GM23338 (cell line): ENCODE data around the gene AARS2. TPM values are rescaled to one million over a fixed set of nuclear protein-coding genes. Genes with fewer than 3 reads are reported as not detected.
A peak's percentile ranks its signal among the peaks of the same experiment; 100 is the strongest.

Source experiments
- ATAC-seq: fragments of 200-7000 bp; cut with Tn5 transposase; 3 replicates; pipeline ENCODE4 v1.9.1; 2020
- DNase-seq: peaks from one replicate; pipeline ENCODE4 v3.0.0-alpha.2; 2015; ENCODE audit warnings: low spot score
- H2AFZ ChIP-seq: fragments of 200-600 bp; sonication (generic); 2 replicates; pipeline ENCODE4 v1.8.0; 2016; ENCODE audit warnings: antibody characterized with exemption, mild to moderate bottlenecking, moderate library complexity
- H3F3A ChIP-seq: fragments of 200-600 bp; sonication (generic); replicated peaks from 2 replicates; pipeline ENCODE4 v1.8.0; 2017; ENCODE audit warnings: antibody characterized with exemption, mixed run types, low read depth
- H3K27ac ChIP-seq: fragments of 200-600 bp; sonication (generic); 2 replicates; pipeline ENCODE4 v1.6.1; 2016; ENCODE audit warnings: low read depth
- H3K27me3 ChIP-seq: fragments of 200-600 bp; sonication (generic); 2 replicates; pipeline ENCODE4 v1.8.0; 2016; ENCODE audit warnings: mild to moderate bottlenecking, mixed run types, moderate library complexity; ENCODE audit not compliant: insufficient read depth
- H3K36me3 ChIP-seq: fragments of 200-600 bp; sonication (generic); 2 replicates; pipeline ENCODE4 v1.8.0; 2016; ENCODE audit warnings: mild to moderate bottlenecking; ENCODE audit not compliant: insufficient read depth
- H3K4me1 ChIP-seq: fragments of 200-600 bp; sonication (generic); 2 replicates; pipeline ENCODE4 v1.8.0; 2016; ENCODE audit warnings: mild to moderate bottlenecking, moderate library complexity; ENCODE audit not compliant: insufficient read depth
- H3K4me2 ChIP-seq: fragments of 200-600 bp; sonication (generic); 2 replicates; pipeline ENCODE4 v1.7.1; 2017; ENCODE audit warnings: mixed run types
- H3K4me3 ChIP-seq: fragments of 200-600 bp; sonication (generic); 2 replicates; pipeline ENCODE4 v1.6.1; 2016; ENCODE audit warnings: mixed run types
- H3K79me2 ChIP-seq: fragments of 200-600 bp; sonication (generic); replicated peaks from 2 replicates; pipeline ENCODE4 v1.8.0; 2017; ENCODE audit warnings: mild to moderate bottlenecking; ENCODE audit not compliant: insufficient read depth
- H3K9me2 ChIP-seq: fragments of 200-600 bp; sonication (generic); 2 replicates; pipeline ENCODE4 v1.8.0; 2017; ENCODE audit not compliant: insufficient read depth
- H4K20me1 ChIP-seq: fragments of 200-600 bp; sonication (generic); replicated peaks from 2 replicates; pipeline ENCODE4 v1.8.0; 2017; ENCODE audit warnings: mild to moderate bottlenecking; ENCODE audit not compliant: insufficient read depth
- H3K27ac Mint-ChIP-seq: 2 replicates; pipeline ENCODE4 v1.8.0; 2020; ENCODE audit warnings: inconsistent platforms, mild to moderate bottlenecking, moderate library complexity, mixed read lengths
- H3K27me3 Mint-ChIP-seq: 3 replicates; pipeline ENCODE4 v1.8.0; 2022; ENCODE audit warnings: low read depth, mild to moderate bottlenecking, moderate library complexity, mixed read lengths, inconsistent platforms; ENCODE audit not compliant: insufficient read depth, poor library complexity
- H3K36me3 Mint-ChIP-seq: 3 replicates; pipeline ENCODE4 v1.8.0; 2021; ENCODE audit warnings: low read depth, mild to moderate bottlenecking, inconsistent platforms, moderate library complexity, mixed read lengths
- H3K4me1 Mint-ChIP-seq: 3 replicates; pipeline ENCODE4 v1.8.0; 2020; ENCODE audit warnings: mild to moderate bottlenecking, inconsistent platforms, mixed read lengths
- H3K4me3 Mint-ChIP-seq: 3 replicates; pipeline ENCODE4 v1.8.0; 2021; ENCODE audit warnings: moderate library complexity, mild to moderate bottlenecking, inconsistent platforms, mixed read lengths
- H3K9me3 Mint-ChIP-seq: 3 replicates; pipeline ENCODE4 v1.8.0; 2020; ENCODE audit warnings: moderate library complexity, mild to moderate bottlenecking, inconsistent platforms, mixed read lengths
- CREB1 ChIP-seq: fragments of 250-450 bp; sonication (Bioruptor Pico); IDR thresholded peaks from 2 replicates; pipeline ENCODE4 v1.5.0; 2020; ENCODE audit warnings: low read depth, mild to moderate bottlenecking, moderate library complexity
- CTCF ChIP-seq, 2 experiments: fragments of 200-600 bp in 1 of 2; sonication (generic) in 1 of 2; conservative IDR thresholded peaks; 2 replicates each; pipeline versions ENCODE4 v1.5.1 to v1.6.1; 2016 to 2017; ENCODE audit warnings: antibody characterized with exemption in 2 of 2, low read depth in 2 of 2, mild to moderate bottlenecking in 2 of 2, moderate library complexity in 1 of 2
- ETS1 ChIP-seq: IDR thresholded peaks from 2 replicates; pipeline ENCODE4 v1.6.1; 2016; ENCODE audit warnings: antibody characterized with exemption
- EZH2 ChIP-seq: fragments of 200-600 bp; sonication (generic); IDR thresholded peaks from one replicate; pipeline ENCODE4 v1.8.0; 2017; ENCODE audit warnings: antibody characterized with exemption, mild to moderate bottlenecking, low read depth; ENCODE audit not compliant: unreplicated experiment
- JUNB ChIP-seq: IDR thresholded peaks from one replicate; pipeline ENCODE4 v1.6.1; 2016; ENCODE audit warnings: antibody characterized with exemption; ENCODE audit not compliant: unreplicated experiment
- POLR2AphosphoS5 ChIP-seq: IDR thresholded peaks from 2 replicates; pipeline ENCODE4 v1.6.1; 2016; ENCODE audit warnings: antibody characterized with exemption, low read depth
- ZNF331 ChIP-seq: fragments of 250-450 bp; sonication (Bioruptor Pico); IDR thresholded peaks from 2 replicates; pipeline ENCODE4 v1.5.0; 2020; ENCODE audit warnings: low read depth, mild to moderate bottlenecking, moderate library complexity
- polyA plus RNA-seq: library from polyadenylated mRNA; unstranded; fragments of >200 nt; fragmentation: Nextera tagmentation; extraction: Ambion mirVana; gene quantifications from 2 replicates; pipeline ENCODE4 v1.2.1, GENCODE V29; 2016
- total RNA-seq: library from RNA; depleted of rRNA; stranded (reverse); fragments of >200 nt; shearing (Covaris generic); gene quantifications from 2 replicates; pipeline ENCODE4 v1.2.3, GENCODE V29; 2014

AARS2 gene
- total and polyA plus RNA-seq, 2 experiments from 2014 or later = 6.5 to 23.2 TPM

DNA sequence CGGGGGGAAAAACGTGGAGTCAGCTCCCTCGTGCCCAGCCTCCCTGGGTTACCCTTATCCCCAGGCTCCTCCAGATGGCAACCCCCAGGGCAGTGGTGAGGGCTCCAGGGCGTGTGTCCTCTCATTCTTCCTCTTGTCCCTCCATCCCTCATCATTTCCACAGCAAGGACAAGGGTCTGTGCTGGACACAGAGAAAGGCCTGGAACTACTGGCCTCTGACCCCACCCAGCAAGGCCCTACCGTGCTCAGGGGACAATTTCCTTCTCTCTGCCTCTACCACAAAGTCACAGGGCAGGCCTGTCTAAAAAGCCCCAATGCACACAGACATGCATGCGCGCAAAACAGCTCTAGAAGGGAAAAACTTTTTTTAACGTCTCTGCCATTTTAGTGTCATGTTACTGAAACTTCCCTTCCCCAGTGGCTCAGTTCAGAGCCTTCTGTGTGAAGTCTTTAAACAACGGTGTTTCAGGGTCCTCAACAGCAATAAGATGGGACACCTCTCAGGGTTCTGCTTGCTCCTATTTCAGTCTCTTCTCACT lies 54.8 kb downstream of the AARS2 start (continued):
- TF ChIP-seq JUNB = no peak
- no peak for TF ChIP-seq CREB1 (CRISPR knock-in tag)
- no peak for TF ChIP-seq ETS1

- Histone ChIP-seq H2AFZ (peak overlapping the region; percentile 60; the same call in 1 of the 2 replicates), H3K27ac (peak overlapping the region; percentile 83), H4K20me1 (peaks cover 10% of the 10 kb centered on the region; the same call in 1 of the 2 replicates), H3K4me3 (peak overlapping the region; percentile 94), H3K4me1 (peaks cover 1% of the 10 kb centered on the region), H3F3A (peaks cover 38% of the 10 kb centered on the region), H3K27me3 (no peaks in the 10 kb centered on the region), H3K79me2 (peaks cover 15% of the 10 kb centered on the region; the same call in 1 of the 2 replicates), H3K36me3 (peaks cover 15% of the 10 kb centered on the region), H3K4me2 (peak overlapping the region; percentile 81), H3K9me2 (no peaks in the 10 kb centered on the region)
- peaks cover 49% of the 10 kb centered on the region for H3K4me1 Mint-ChIP-seq
- ATAC-seq (no peak), DNase-seq (no peak)
- peak overlapping the region; percentile 94 for H3K27ac Mint-ChIP-seq
- peaks cover 7% of the 10 kb centered on the region for H3K9me3 Mint-ChIP-seq
- peaks cover 49% of the 10 kb centered on the region for H3K27me3 Mint-ChIP-seq
- H3K4me3 Mint-ChIP-seq = peak overlapping the region; percentile 78
- H3K36me3 Mint-ChIP-seq = peaks cover 55% of the 10 kb centered on the region
- TF ChIP-seq CTCF (conservative IDR thresholded peaks at IDR 0.05; ENCODE audit: low read depth in 2 of 2) (0 out of 4 replicates have a peak, but pooled peaks of 1 of the 2 experiments have one; percentile 6), ZNF331 (no peak)
Measured at GRCh38 chr6:44257753-44258324, 55.3 kb downstream of the AARS2 start.

DNA sequence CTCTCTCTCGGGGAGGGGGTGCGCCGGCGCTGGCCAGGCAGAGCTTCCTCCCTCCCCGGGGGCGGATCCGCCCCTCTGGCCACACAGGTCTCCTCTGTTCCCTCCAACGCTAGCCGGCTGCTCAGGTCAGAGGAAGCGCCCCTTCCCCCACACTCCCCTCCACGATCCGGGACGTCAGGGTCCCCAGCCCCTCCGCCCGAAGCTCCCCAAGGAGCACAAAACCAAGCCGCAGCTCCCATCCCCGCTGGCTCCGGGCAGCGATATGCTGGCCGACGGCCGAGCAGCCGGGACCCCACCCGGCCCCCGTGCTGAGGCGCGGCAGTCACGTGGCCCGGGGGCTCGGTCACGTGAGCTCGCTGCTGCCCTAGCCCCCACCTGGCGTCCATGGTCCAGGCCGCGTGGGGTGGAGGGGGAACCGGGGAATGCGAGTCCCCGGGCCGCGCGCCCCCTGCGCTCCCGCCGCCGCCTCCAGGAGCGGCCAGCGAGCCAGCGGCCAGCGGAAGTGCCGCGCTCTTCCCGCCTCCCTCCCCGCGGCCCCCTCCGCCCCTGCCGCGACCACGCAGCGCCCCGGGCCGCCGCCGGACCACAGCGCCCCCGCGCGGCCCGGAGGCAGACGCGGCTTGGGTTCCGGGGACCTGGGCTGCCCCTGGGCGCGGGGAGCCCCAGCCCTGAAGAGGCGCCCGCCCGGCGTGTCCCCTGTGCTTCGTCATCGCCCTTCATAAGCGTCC lies 56.0 kb downstream of the AARS2 start, which contains the start of gene SLC35B2:
Gene SLC35B2 (minus strand): TSS at position 504 of the 728 bp plus-strand sequence. CDS start 118 bp downstream, at position 386.
- Mint-ChIP-seq H3K9me3 (peaks cover 7% of the 10 kb centered on the region), H3K27me3 (peaks cover 45% of the 10 kb centered on the region), H3K36me3 (peaks cover 61% of the 10 kb centered on the region), H3K4me3 (peak within 1 kb of the TSS; percentile 96), H3K4me1 (peaks cover 46% of the 10 kb centered on the region), H3K27ac (peak within 1 kb of the TSS; percentile 97)
- H2AFZ ChIP-seq = peak within 1 kb of the TSS; percentile 60; the same call in 1 of the 2 replicates
- H3K79me2 ChIP-seq = peaks cover 15% of the 10 kb centered on the region; the same call in 1 of the 2 replicates
- peak; percentile 25 for ATAC-seq
- peak within 1 kb of the TSS; percentile 97 for H3K27ac ChIP-seq
- H3F3A ChIP-seq = peaks cover 44% of the 10 kb centered on the region
- peak within 1 kb of the TSS; percentile 94 for H3K4me3 ChIP-seq
- no peaks in the 10 kb centered on the region for H3K27me3 ChIP-seq
- DNase-seq = peak; percentile 83
- H4K20me1 ChIP-seq = peaks cover 13% of the 10 kb centered on the region
- H3K4me2 ChIP-seq = peak within 1 kb of the TSS; percentile 97
- H3K4me1 ChIP-seq = no peaks in the 10 kb centered on the region
- H3K9me2 ChIP-seq = no peaks in the 10 kb centered on the region
- H3K36me3 ChIP-seq = peaks cover 22% of the 10 kb centered on the region
- no peak for TF ChIP-seq ZNF331
- TF ChIP-seq CTCF (conservative IDR thresholded peaks at IDR 0.05; ENCODE audit: low read depth in 2 of 2) = peak; percentile 36 to 70
- no peak for TF ChIP-seq EZH2
- no peak for TF ChIP-seq JUNB
- peak; percentile 77 for TF ChIP-seq POLR2AphosphoS5
- no peak for TF ChIP-seq ETS1
